Mesendoderm (in vitro differentiated cells): ENCODE results near the gene TSBP1.

Experiments used
- DNase-seq: peaks from one replicate; pipeline ENCODE4 v3.0.0; 2013
- H2AK5ac ChIP-seq: 2 replicates; pipeline ENCODE4 v1.6.1; 2013; ENCODE audit warnings: low read length, inconsistent platforms
- H2BK120ac ChIP-seq: 2 replicates; pipeline ENCODE4 v1.6.1; 2013; ENCODE audit warnings: low read depth, mild to moderate bottlenecking, low read length, moderate library complexity, mixed read lengths
- H2BK15ac ChIP-seq: replicated peaks from 2 replicates; pipeline ENCODE4 v1.6.1; 2013; ENCODE audit warnings: low read depth, mild to moderate bottlenecking, moderate library complexity
- H2BK5ac ChIP-seq: 2 replicates; pipeline ENCODE4 v1.6.1; 2013; ENCODE audit warnings: low read length, inconsistent platforms
- H3K18ac ChIP-seq: 2 replicates; pipeline ENCODE4 v1.6.1; 2013; ENCODE audit warnings: mild to moderate bottlenecking, low read length, mixed read lengths
- H3K23ac ChIP-seq: one replicate; pipeline ENCODE4 v1.6.1; 2013; ENCODE audit warnings: low read length
- H3K27ac ChIP-seq: 2 replicates; pipeline ENCODE4 v1.5.1; 2013; ENCODE audit warnings: low read depth, mild to moderate bottlenecking, inconsistent platforms, low read length, moderate library complexity
- H3K27me3 ChIP-seq: 2 replicates; pipeline ENCODE4 v1.6.1; 2013; ENCODE audit warnings: low read length, control low read depth, mild to moderate bottlenecking, inconsistent platforms; ENCODE audit not compliant: insufficient read depth, poor library complexity
- H3K36me3 ChIP-seq: 2 replicates; pipeline ENCODE4 v1.6.1; 2013; ENCODE audit warnings: low read length, inconsistent platforms; ENCODE audit not compliant: control insufficient read depth, insufficient read depth
- H3K4ac ChIP-seq: one replicate; pipeline ENCODE4 v1.6.1; 2013; ENCODE audit warnings: low read depth, mild to moderate bottlenecking, low read length, moderate library complexity
- H3K4me1 ChIP-seq: 2 replicates; pipeline ENCODE4 v1.6.1; 2013; ENCODE audit warnings: low read depth, low read length, inconsistent platforms; ENCODE audit not compliant: control insufficient read depth
- H3K4me2 ChIP-seq: 2 replicates; pipeline ENCODE4 v1.6.1; 2013; ENCODE audit warnings: low read length
- H3K4me3 ChIP-seq: 2 replicates; pipeline ENCODE4 v1.5.1; 2013; ENCODE audit warnings: mild to moderate bottlenecking, low read length
- H3K56ac ChIP-seq: one replicate; pipeline ENCODE4 v1.6.1; 2013; ENCODE audit warnings: low read length
- H3K79me1 ChIP-seq: 2 replicates; pipeline ENCODE4 v1.6.1; 2013; ENCODE audit warnings: low read length, inconsistent platforms
- H3K79me2 ChIP-seq: 2 replicates; pipeline ENCODE4 v1.6.1; 2013; ENCODE audit warnings: mild to moderate bottlenecking, low read length; ENCODE audit not compliant: control insufficient read depth, insufficient read depth
- H3K9ac ChIP-seq: 2 replicates; pipeline ENCODE4 v1.6.1; 2013; ENCODE audit warnings: low read length, inconsistent platforms
- H4K5ac ChIP-seq: one replicate; pipeline ENCODE4 v1.6.1; 2013; ENCODE audit warnings: low read length
- H4K8ac ChIP-seq: one replicate; pipeline ENCODE4 v1.6.1; 2013; ENCODE audit warnings: low read depth, mild to moderate bottlenecking, control low read depth, low read length, moderate library complexity
- WGBS: extraction: QIAGEN DNeasy Blood & Tissue Kit; methylation state at CpG from one replicate; pipeline ENCODE4 v1.1.7; 2013; ENCODE audit warnings: low lambda C conversion rate, missing lambda C conversion rate; ENCODE audit not compliant: insufficient coverage; ENCODE audit errors: extremely low coverage; 5-methylcytosine and 5-hydroxymethylcytosine counted together

The TSBP1 gene

DNA sequence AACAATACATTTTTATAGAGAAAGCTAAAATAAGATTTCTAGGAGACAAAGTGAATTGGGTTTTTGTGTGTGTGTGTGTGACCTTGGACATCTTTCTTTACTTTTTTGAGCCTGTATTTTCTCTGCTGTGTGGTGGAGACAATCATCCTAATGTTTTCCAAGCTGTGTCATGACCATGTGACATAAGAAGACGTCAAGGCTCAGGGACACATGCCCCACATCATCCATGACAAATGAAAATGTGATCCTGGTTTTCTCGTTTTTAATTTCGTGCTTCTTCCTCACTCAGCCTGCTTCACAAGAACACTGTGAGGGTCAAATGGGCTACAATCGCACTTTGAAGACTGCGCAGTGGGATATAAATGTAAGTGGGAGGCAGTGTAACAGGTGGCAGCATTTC lies 39.2 kb upstream of the TSBP1 start:
- WGBS = no CpG with 5 or more reads among the region's 5 CpGs
- no peaks in the 10 kb centered on the region for H3K4me1 ChIP-seq
- no peak overlapping the region for H4K5ac ChIP-seq
- no peak overlapping the region for H3K4me3 ChIP-seq
- no peak for DNase-seq
- H4K8ac ChIP-seq = no peak overlapping the region
- H2BK5ac ChIP-seq = no peak overlapping the region
- H3K56ac ChIP-seq = no peak overlapping the region
- H2BK120ac ChIP-seq = no peak overlapping the region
- no peaks in the 10 kb centered on the region for H3K27me3 ChIP-seq
- no peaks in the 10 kb centered on the region for H3K36me3 ChIP-seq
- no peaks in the 10 kb centered on the region for H3K79me2 ChIP-seq
- no peak overlapping the region for H2AK5ac ChIP-seq
- no peak overlapping the region for H3K4ac ChIP-seq
- H3K79me1 ChIP-seq = no peaks in the 10 kb centered on the region
- H3K18ac ChIP-seq = no peak overlapping the region
- no peak overlapping the region for H3K9ac ChIP-seq
- H3K23ac ChIP-seq = no peak overlapping the region
- H2BK15ac ChIP-seq = no peak overlapping the region
- H3K27ac ChIP-seq = no peak overlapping the region
- H3K4me2 ChIP-seq = no peak overlapping the region

DNA sequence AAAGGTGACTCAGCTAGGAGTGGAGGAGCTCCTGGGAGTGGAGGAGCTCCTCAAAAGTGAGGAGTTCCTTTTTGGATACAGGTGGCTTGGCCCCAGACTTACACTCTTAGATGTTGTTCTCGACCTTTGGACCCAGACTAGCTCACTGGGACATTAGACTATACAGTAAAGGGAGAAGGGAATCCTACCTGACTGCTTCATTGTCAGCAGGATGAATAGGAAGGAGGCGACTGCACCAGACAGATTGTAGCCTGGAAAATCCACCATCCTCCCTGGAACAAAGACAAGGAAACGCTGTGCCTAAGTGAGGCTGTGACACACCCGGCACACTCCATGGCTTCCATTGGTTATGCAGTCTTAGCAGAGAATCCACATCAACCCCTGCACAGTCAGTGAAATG lies 35.2 kb upstream of the TSBP1 start, which contains the start of gene BTNL2:
Gene BTNL2 (minus strand): TSS at position 325 of the 400 bp plus-strand sequence. CDS start 58 bp downstream, at position 267.
- Histone ChIP-seq H3K79me1 (no peaks in the 10 kb centered on the region), H3K4ac (no peak within 1 kb of the TSS), H3K56ac (no peak within 1 kb of the TSS), H3K23ac (no peak within 1 kb of the TSS), H3K9ac (no peak within 1 kb of the TSS), H3K27me3 (no peaks in the 10 kb centered on the region), H3K36me3 (no peaks in the 10 kb centered on the region), H3K4me2 (no peak within 1 kb of the TSS), H3K79me2 (no peaks in the 10 kb centered on the region), H2BK5ac (no peak within 1 kb of the TSS), H4K8ac (no peak within 1 kb of the TSS), H3K4me3 (no peak within 1 kb of the TSS), H3K27ac (no peak within 1 kb of the TSS), H4K5ac (no peak within 1 kb of the TSS), H3K18ac (no peak within 1 kb of the TSS), H3K4me1 (no peaks in the 10 kb centered on the region), H2BK120ac (no peak within 1 kb of the TSS), H2AK5ac (no peak within 1 kb of the TSS), H2BK15ac (no peak within 1 kb of the TSS)
- no peak for DNase-seq
- no CpG with 5 or more reads among the region's 4 CpGs for WGBS

DNA sequence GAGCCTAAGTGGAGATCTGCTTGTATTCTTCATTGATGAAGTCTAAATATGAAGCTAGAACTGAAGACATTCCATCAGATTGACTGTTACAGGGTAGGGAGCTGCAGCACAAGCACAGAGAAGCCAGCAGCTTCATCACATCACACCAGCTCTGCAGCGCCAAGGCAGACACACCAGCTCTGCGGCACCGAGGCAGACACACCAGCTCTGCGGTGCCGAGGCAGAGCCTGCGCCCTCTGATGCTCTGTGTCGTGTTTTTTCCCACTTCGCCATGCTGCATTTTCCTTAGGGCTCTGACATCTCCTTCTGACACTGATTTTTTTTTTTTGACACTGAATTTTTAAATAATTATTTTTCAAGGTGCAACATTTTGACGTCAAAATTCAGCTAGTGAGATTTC lies 34.5 kb upstream of the TSBP1 start:
- Histone ChIP-seq H3K23ac (no peak overlapping the region), H3K79me1 (no peaks in the 10 kb centered on the region), H3K56ac (no peak overlapping the region), H3K4ac (no peak overlapping the region), H2BK5ac (no peak overlapping the region), H2AK5ac (no peak overlapping the region), H4K5ac (no peak overlapping the region), H3K27me3 (no peaks in the 10 kb centered on the region), H3K4me2 (no peak overlapping the region), H3K27ac (no peak overlapping the region), H3K79me2 (no peaks in the 10 kb centered on the region), H3K9ac (no peak overlapping the region), H2BK15ac (no peak overlapping the region), H4K8ac (no peak overlapping the region), H3K18ac (no peak overlapping the region), H3K4me1 (no peaks in the 10 kb centered on the region), H2BK120ac (no peak overlapping the region), H3K36me3 (no peaks in the 10 kb centered on the region), H3K4me3 (no peak overlapping the region)
- no CpG with 5 or more reads among the region's 9 CpGs for WGBS
- no peak for DNase-seq

DNA sequence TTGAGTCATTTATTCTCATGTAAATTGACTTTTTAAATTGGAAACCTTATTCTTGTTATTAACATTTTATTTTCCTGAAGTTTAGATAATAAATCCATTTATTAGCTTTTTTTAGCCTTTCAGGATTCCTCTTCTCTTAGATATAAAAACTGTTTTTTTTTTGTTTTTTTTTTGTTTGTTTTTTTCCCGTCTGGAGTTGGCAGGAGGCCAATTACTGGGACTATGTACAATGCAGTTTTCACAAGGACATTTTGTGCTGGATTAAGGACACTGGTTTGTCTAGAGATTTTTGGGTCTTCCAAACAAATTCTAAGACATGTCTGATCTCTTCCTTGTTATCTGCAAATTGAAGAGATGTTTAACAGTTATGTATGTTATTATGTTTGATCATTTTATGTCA lies 34.0 kb upstream of the TSBP1 start:
- Histone ChIP-seq H3K4ac (no peak overlapping the region), H3K23ac (no peak overlapping the region), H3K18ac (no peak overlapping the region), H3K36me3 (no peaks in the 10 kb centered on the region), H4K5ac (no peak overlapping the region), H3K56ac (no peak overlapping the region), H3K27ac (no peak overlapping the region), H3K4me2 (no peak overlapping the region), H2BK15ac (no peak overlapping the region), H2BK120ac (no peak overlapping the region), H3K4me1 (no peaks in the 10 kb centered on the region), H4K8ac (no peak overlapping the region), H3K79me2 (no peaks in the 10 kb centered on the region), H2BK5ac (no peak overlapping the region), H3K9ac (no peak overlapping the region), H3K79me1 (no peaks in the 10 kb centered on the region), H2AK5ac (no peak overlapping the region), H3K27me3 (no peaks in the 10 kb centered on the region), H3K4me3 (no peak overlapping the region)
- DNase-seq = no peak
- no CpG with 5 or more reads among the region's 1 CpG for WGBS

DNA sequence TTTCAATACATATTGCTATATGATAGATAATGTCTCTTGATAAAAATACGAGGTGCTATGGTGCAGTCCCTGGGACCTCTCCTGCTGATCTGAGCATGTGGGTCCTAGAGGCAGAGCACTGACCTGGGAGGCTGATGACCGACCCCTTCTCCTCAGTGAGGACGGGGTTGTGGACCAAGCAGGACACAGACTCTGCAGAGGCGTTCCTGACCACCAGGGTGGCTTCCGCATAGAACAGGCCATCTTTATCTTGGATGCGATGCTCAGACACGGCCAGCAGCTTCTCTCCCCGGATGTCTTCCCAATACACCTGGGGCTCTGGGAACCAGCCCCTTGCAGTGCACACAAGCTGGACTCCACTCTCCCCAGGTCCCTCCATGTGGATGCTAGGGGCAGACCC lies 31.1 kb upstream of the TSBP1 start:
- no peak overlapping the region for H2AK5ac ChIP-seq
- H4K8ac ChIP-seq = no peak overlapping the region
- H3K18ac ChIP-seq = no peak overlapping the region
- WGBS = no CpG with 5 or more reads among the region's 8 CpGs
- no peaks in the 10 kb centered on the region for H3K79me2 ChIP-seq
- no peak overlapping the region for H3K4me2 ChIP-seq
- H3K23ac ChIP-seq = no peak overlapping the region
- H3K9ac ChIP-seq = no peak overlapping the region
- no peaks in the 10 kb centered on the region for H3K36me3 ChIP-seq
- no peaks in the 10 kb centered on the region for H3K4me1 ChIP-seq
- H2BK5ac ChIP-seq = no peak overlapping the region
- DNase-seq = no peak
- H3K79me1 ChIP-seq = no peaks in the 10 kb centered on the region
- H3K27me3 ChIP-seq = no peaks in the 10 kb centered on the region
- no peak overlapping the region for H2BK15ac ChIP-seq
- no peak overlapping the region for H2BK120ac ChIP-seq
- no peak overlapping the region for H3K4ac ChIP-seq
- H3K4me3 ChIP-seq = no peak overlapping the region
- H4K5ac ChIP-seq = no peak overlapping the region
- H3K56ac ChIP-seq = no peak overlapping the region
- no peak overlapping the region for H3K27ac ChIP-seq

DNA sequence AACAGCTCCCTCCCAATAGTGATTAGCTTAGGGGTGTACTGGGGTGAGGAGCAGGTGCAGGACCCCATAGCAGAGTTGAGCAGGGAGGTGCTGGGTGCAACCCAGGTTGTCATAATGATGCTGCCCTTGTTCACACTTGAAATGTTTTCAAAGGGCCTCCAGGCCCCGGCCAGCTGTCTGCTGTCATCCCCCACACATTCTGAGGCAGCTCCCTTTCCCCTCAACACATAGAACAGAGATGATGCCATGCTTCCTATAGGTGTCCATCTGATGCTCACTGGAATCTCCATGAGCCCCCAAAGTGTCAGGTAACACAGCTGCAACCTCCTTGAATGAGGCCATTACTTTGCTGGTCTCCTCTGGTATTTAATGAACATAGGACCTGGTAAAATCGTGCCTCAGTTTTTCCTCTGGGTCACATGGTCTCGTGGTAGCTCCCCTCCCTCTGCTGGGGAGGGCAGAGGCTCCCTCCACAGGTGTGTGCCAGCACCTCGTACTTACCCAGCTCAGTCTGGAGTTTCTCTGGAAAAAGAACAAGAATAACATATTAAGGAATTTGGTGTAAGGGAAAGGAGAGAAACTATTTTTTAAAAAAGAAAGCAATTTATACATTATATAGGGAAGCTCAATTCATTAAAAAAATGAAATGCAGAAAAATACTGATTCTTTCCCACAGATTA lies 29.7 kb upstream of the TSBP1 start:
- Histone ChIP-seq H2AK5ac (no peak overlapping the region), H2BK120ac (no peak overlapping the region), H3K79me2 (no peaks in the 10 kb centered on the region), H3K36me3 (no peaks in the 10 kb centered on the region), H2BK15ac (no peak overlapping the region), H3K4me3 (no peak overlapping the region), H3K4ac (no peak overlapping the region), H3K9ac (no peak overlapping the region), H3K23ac (no peak overlapping the region), H3K27ac (no peak overlapping the region), H2BK5ac (no peak overlapping the region), H3K4me2 (no peak overlapping the region), H3K79me1 (no peaks in the 10 kb centered on the region), H3K27me3 (no peaks in the 10 kb centered on the region), H3K56ac (no peak overlapping the region), H3K18ac (no peak overlapping the region), H3K4me1 (no peaks in the 10 kb centered on the region), H4K8ac (no peak overlapping the region), H4K5ac (no peak overlapping the region)
- DNase-seq = no peak
- WGBS = no CpG with 5 or more reads among the region's 4 CpGs
